Activated CD8-positive, alpha-beta T cell treated with anti-CD3 and anti-CD28 coated beads for 36 hours (primary cell): ENCODE data around the gene LARP6. TPM values are rescaled to one million over a fixed set of nuclear protein-coding genes. Genes with fewer than 3 reads are reported as not detected.

Experiments used
- ATAC-seq: fragments of 200-7000 bp; cut with Tn5 transposase; one replicate; pipeline ENCODE4 v1.10.0; 2021; ENCODE audit warnings: mild to moderate bottlenecking, moderate library complexity
- CTCF ChIA-PET: fragments of 350-600 bp; sonication (Branson Sonifier 250); formaldehyde crosslinking; loops from one replicate; lab custom pipeline; 2021; ENCODE audit warnings: antibody characterized with exemption; lab: Charles Lee
- POLR2A ChIA-PET: fragments of 350-600 bp; sonication (Branson Sonifier 250); formaldehyde crosslinking; loops from one replicate; lab custom pipeline; 2021; ENCODE audit warnings: antibody characterized with exemption; lab: Charles Lee
- DNase-seq: peaks from one replicate; pipeline ENCODE4 v3.0.0-alpha.2; 2020
- H3K27ac Mint-ChIP-seq: one replicate; pipeline ENCODE4 v1.8.0; 2021; ENCODE audit warnings: mild to moderate bottlenecking, mixed read lengths
- H3K27me3 Mint-ChIP-seq: one replicate; pipeline ENCODE4 v1.8.0; 2021; ENCODE audit warnings: mixed read lengths
- H3K36me3 Mint-ChIP-seq: one replicate; pipeline ENCODE4 v1.8.0; 2021; ENCODE audit warnings: low read depth, mixed read lengths
- H3K4me1 Mint-ChIP-seq: one replicate; pipeline ENCODE4 v1.8.0; 2021; ENCODE audit warnings: low read depth, mixed read lengths
- H3K4me3 Mint-ChIP-seq: one replicate; pipeline ENCODE4 v1.8.0; 2021; ENCODE audit warnings: mild to moderate bottlenecking, moderate library complexity, mixed read lengths
- H3K9me3 Mint-ChIP-seq: one replicate; pipeline ENCODE4 v1.8.0; 2021; ENCODE audit warnings: mixed read lengths
- intact Hi-C: fragments of 100-400 bp; cut with micrococcal nuclease; formaldehyde crosslinking; loops from one replicate; pipeline ENCODE4 v1.10.0; 2022
- total RNA-seq, 2 experiments: library from RNA; stranded (reverse); gene quantifications; one replicate each; pipeline ENCODE4 v1.2.3, GENCODE V29; 2021
- TF ChIP-seq, protein P1 (sequence below): fragments of 200-600 bp; IDR thresholded peaks from one replicate; pipeline ENCODE4 v1.8.0; 2022; ENCODE audit warnings: antibody characterized with exemption, mild to moderate bottlenecking

Gene LARP6
- total RNA-seq = under 1 TPM; 0.36 to 0.41 TPM

DNA sequence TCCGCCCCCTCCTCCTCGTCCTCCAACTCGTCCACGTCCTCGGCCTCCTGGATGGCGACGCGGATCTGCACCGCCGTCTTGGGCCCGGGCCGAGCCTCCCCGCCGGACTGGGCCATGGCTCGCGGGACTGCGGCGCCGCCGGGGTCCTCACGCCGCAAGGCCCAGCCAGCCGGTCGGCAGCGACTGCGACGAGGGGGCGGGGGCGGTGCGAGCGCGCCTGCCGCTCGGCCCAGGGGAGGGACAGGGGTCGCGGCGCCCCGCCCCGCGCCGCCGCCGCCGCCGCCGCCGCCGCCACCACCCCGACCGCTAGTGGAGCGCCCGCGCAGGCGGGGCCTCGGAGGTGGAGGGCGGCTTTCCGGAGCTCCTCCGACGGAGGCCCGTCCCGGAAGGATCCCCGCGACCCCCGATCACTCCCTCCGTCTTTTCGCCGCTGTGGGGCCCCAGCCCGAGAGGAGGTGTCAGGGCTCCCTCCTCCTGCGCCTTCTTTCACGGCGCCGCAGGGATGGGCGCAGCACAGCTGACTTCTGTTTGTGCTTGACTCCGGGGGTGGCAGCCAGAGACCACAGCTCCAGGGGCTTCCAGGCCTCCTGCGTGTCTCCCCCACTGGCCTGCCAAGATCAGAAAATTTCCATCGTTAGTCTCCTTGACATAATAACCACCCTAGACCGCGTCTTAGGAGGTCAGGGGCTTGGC lies at the start of gene LARP6:
Gene LARP6, minus strand, starts transcription at position 185 of the 693 bp plus-strand sequence. Its CDS starts 69 bp downstream, at position 116.
- ATAC-seq (peak; percentile 66), DNase-seq (peak; percentile 13)
- ChIA-PET POLR2A (interaction anchor here (0.5 kb wide), 1 partner anchor 147 kb away, joined by 3 read pairs; no protein-coding TSS in a partner anchor), CTCF (no interaction called here)
- peaks cover 6% of the 10 kb centered on the region for H3K4me1 Mint-ChIP-seq
- H3K9me3 Mint-ChIP-seq = no peaks in the 10 kb centered on the region
- TF ChIP-seq, protein P1, sequence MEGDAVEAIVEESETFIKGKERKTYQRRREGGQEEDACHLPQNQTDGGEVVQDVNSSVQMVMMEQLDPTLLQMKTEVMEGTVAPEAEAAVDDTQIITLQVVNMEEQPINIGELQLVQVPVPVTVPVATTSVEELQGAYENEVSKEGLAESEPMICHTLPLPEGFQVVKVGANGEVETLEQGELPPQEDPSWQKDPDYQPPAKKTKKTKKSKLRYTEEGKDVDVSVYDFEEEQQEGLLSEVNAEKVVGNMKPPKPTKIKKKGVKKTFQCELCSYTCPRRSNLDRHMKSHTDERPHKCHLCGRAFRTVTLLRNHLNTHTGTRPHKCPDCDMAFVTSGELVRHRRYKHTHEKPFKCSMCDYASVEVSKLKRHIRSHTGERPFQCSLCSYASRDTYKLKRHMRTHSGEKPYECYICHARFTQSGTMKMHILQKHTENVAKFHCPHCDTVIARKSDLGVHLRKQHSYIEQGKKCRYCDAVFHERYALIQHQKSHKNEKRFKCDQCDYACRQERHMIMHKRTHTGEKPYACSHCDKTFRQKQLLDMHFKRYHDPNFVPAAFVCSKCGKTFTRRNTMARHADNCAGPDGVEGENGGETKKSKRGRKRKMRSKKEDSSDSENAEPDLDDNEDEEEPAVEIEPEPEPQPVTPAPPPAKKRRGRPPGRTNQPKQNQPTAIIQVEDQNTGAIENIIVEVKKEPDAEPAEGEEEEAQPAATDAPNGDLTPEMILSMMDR = no peak
- no peak within 1 kb of the TSS for H3K27ac Mint-ChIP-seq
- intact Hi-C loops = no loop called here
- H3K36me3 Mint-ChIP-seq = no peaks in the 10 kb centered on the region
- H3K4me3 Mint-ChIP-seq = peak within 1 kb of the TSS; percentile 55
- H3K27me3 Mint-ChIP-seq = peaks cover 40% of the 10 kb centered on the region

DNA sequence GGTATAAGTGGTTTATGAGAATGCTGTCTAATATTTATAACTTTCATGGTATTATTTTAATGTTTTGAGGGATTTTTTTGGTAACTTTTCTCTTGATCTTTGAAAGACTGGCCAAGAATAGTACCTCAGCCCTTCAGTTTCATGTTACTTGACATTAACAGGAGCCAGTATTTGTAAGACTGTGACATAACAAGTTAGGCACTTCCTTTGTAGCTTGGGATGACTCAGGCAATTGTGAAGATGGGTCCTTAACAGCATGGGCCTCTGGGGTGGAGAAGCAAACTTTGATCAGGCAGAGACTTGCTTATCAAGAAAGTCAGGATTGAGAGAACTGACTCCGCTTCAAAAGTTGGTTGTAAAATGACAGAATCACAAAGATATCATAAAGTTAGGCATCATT lies 48.1 kb upstream of the LARP6 start:
- ATAC-seq = no peak
- intact Hi-C loops = no loop called here
- H3K9me3 Mint-ChIP-seq = peaks cover 1% of the 10 kb centered on the region
- H3K27me3 Mint-ChIP-seq = peaks cover 20% of the 10 kb centered on the region
- H3K4me3 Mint-ChIP-seq = no peak overlapping the region
- TF ChIP-seq, protein P1 = no peak
- no peaks in the 10 kb centered on the region for H3K4me1 Mint-ChIP-seq
- no peaks in the 10 kb centered on the region for H3K36me3 Mint-ChIP-seq
- ChIA-PET POLR2A (no interaction called here), CTCF (no interaction called here)
- no peak overlapping the region for H3K27ac Mint-ChIP-seq
- DNase-seq = no peak

DNA sequence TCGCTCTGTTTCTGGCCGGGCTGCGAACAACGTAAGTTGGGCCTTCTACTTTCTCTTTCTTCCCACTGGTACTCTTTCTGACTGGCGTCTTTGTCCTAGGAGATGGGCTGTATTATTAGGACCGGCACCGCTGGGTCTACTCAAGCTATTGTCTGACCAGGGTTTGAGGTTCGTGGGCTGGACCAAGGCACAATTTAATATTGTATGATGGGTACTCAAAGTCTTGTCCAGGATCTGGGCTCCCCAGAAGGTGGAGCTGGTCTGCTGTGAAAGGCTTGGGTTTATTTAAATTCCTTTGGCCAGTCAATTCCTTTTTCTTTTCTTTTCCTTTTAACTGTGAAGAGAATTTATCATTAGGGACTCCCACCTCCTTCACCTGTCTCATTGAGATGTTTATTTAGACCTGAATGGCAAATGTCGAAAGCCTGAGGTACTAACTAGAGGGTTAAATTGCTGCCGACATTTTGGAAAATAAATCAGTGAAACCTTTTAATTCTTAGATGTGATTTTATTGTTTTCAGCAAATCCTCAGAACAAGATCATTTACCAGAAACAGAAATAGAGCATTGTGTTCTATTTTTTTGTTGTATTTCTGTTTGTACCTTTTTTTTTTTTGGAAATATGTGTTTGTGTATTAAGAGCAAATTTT lies 39.1 kb upstream of the LARP6 start:
- ChIA-PET CTCF (interaction anchor here (1.4 kb wide), 1 partner anchor 68 kb away, joined by 3 read pairs; no protein-coding TSS in a partner anchor), POLR2A (interaction anchor here (0.6 kb wide), 1 partner anchor 599 kb away, joined by 3 read pairs; no protein-coding TSS in a partner anchor)
- Mint-ChIP-seq H3K36me3 (no peaks in the 10 kb centered on the region), H3K27me3 (peaks cover 46% of the 10 kb centered on the region), H3K27ac (no peak overlapping the region), H3K4me1 (peaks cover 6% of the 10 kb centered on the region), H3K4me3 (peak overlapping the region; percentile 77), H3K9me3 (no peaks in the 10 kb centered on the region)
- no peak for DNase-seq
- intact Hi-C loops = no loop called here
- TF ChIP-seq, protein P1 = no peak
- no peak for ATAC-seq

DNA sequence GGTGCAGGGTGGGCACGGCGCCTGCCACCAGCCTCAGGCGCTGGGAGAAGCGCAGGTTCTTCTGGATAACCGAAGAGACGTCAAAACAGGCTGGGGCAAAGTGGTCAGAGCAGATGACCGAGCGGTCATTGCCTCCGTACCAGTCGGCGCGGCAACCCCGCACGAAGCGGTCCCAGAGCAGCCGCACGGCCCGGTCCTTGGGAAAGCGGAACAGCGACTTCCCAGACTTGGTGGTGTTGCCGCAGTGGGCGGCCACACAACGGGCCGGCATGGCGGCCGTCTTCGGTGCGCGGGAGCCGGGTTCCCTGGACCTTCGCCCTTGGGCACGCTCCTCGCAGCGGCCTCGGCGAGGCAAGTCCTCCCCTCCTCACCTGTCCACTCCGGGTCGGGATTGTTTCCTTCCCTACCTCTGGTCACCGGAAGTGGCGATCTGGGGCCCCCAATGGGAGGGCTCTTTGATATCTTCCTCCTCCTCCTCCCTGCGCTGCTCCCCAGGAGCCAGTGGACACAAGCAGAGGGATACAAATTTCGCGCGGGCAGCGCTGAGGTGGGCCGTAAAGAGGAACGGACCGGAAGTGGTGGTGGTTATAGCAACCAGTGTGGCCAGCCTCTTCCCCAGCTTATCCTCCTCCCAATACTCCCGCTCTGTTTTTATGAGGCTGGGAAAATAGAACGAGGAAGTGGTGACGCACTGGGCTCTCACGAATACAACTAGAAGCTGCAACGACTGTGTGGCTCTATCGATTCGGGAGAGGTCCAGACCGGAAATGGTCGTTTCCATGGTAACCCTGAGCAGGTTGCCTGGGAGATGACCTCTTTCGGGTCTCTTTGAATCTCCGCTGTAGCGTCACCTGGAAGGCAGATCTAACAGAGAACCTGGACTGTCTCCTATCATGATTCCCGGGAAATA lies 38.3 kb upstream of the LARP6 start, which contains the start of the genes LRRC49 and THAP10:
Gene LRRC49, plus strand, starts transcription at position 825 of the 910 bp plus-strand sequence. Its CDS starts 69 bp downstream, at position 894.
Gene THAP10, minus strand, starts transcription at position 432 of the 910 bp plus-strand sequence. Its CDS starts 161 bp downstream, at position 271.
- ChIA-PET CTCF (interaction anchor here (1.4 kb wide), 1 partner anchor 67 kb away, joined by 3 read pairs; no protein-coding TSS in a partner anchor), POLR2A (no interaction called here)
- peak within 1 kb of the TSS; percentile 77 for H3K4me3 Mint-ChIP-seq
- peaks cover 6% of the 10 kb centered on the region for H3K4me1 Mint-ChIP-seq
- H3K27ac Mint-ChIP-seq = no peak within 1 kb of the TSS
- TF ChIP-seq, protein P1 = no peak
- no peaks in the 10 kb centered on the region for H3K36me3 Mint-ChIP-seq
- ATAC-seq (peak; percentile 82), DNase-seq (peak; percentile 72)
- intact Hi-C loops = no loop called here
- H3K9me3 Mint-ChIP-seq = no peaks in the 10 kb centered on the region
- H3K27me3 Mint-ChIP-seq = peaks cover 45% of the 10 kb centered on the region
